K562 (cell line): ENCODE data around the gene CDKN2AIP. TPM values are rescaled to one million over a fixed set of nuclear protein-coding genes. Genes with fewer than 3 reads are reported as not detected.

Experiments
- ATAC-seq: fragments of 200-7000 bp; cut with Tn5 transposase; 3 replicates; pipeline ENCODE4 v1.9.1; 2020; ENCODE audit warnings: moderate library complexity
- BruUV-seq: library from RNA; stranded (reverse); fragments of 400-500 nt; replicated peaks from 2 replicates; lab custom pipeline; 2021; lab: Mats Ljungman, UMichigan
- CTCF ChIA-PET: fragments of 300-600 bp; formaldehyde crosslinking; extraction: SDS; loops from one replicate; lab custom pipeline; 2021; ENCODE audit warnings: low intra/inter-chr PET ratio; lab: Yijun Ruan, JAX
- POLR2A ChIA-PET: fragments of 300-600, 350-650 bp; sonication (Branson Sonifier 250); formaldehyde crosslinking; extraction: SDS; loops from one replicate; lab custom pipeline; 2021; ENCODE audit warnings: antibody characterized with exemption, inconsistent platforms; lab: Yijun Ruan, JAX
- DNase-seq, 4 experiments: peaks; one replicate each; pipeline versions ENCODE4 v3.0.0 to v3.0.0-alpha.2; 2011 to 2018; ENCODE audit warnings: low spot score in 3 of 4, mixed read lengths in 3 of 4; ENCODE audit errors: extremely low read depth in 1 of 4
- FAIRE-seq: peaks from 2 replicates; lab custom pipeline; 2011; peaks lifted over from hg19 to GRCh38; lab: Jason Lieb, UNC
- H2AFZ ChIP-seq: 2 replicates; pipeline ENCODE4 v1.6.0; 2011; ENCODE audit warnings: low read depth, low read length, control low read depth, inconsistent platforms
- H3K27ac ChIP-seq: fragments of 200-600 bp; 3 replicates; pipeline ENCODE4 v1.8.0; 2011; ENCODE audit warnings: low read depth, mild to moderate bottlenecking, control low read depth, inconsistent platforms, low read length, moderate library complexity, mixed read lengths; ENCODE audit errors: extremely low read depth
- H3K27me3 ChIP-seq, 2 experiments: fragments of 300-600 bp in 1 of 2; 2 replicates in 1 of 2; 3 replicates in 1 of 2; pipeline versions ENCODE4 v1.6.0 to v1.8.0; 2011; ENCODE audit warnings: inconsistent platforms in 2 of 2, low read length in 2 of 2, mild to moderate bottlenecking in 1 of 2, mixed read lengths in 1 of 2, moderate library complexity in 1 of 2; ENCODE audit not compliant: control insufficient read depth in 2 of 2, insufficient read depth in 2 of 2
- H3K36me3 ChIP-seq: fragments of 300-600 bp; 3 replicates; pipeline ENCODE4 v1.8.0; 2011; ENCODE audit warnings: mild to moderate bottlenecking, low read length, inconsistent platforms; ENCODE audit not compliant: control insufficient read depth, insufficient read depth
- H3K4me1 ChIP-seq, 2 experiments: fragments of 200-600 bp in 1 of 2; replicated peaks in 1 of 2; 2 replicates in 1 of 2; 3 replicates in 1 of 2; pipeline versions ENCODE4 v1.5.1 to v1.8.0; 2011; ENCODE audit warnings: inconsistent platforms in 2 of 2, low read length in 2 of 2, mild to moderate bottlenecking in 1 of 2, mixed read lengths in 1 of 2, moderate library complexity in 1 of 2; ENCODE audit not compliant: control insufficient read depth in 2 of 2, insufficient read depth in 2 of 2
- H3K4me2 ChIP-seq: 2 replicates; pipeline ENCODE4 v1.6.1; 2011; ENCODE audit warnings: low read length, control low read depth, inconsistent platforms, mixed read lengths; ENCODE audit not compliant: insufficient read depth
- H3K4me3 ChIP-seq: fragments of 200-600 bp; sonication (generic), shearing (Covaris generic); 2 replicates; pipeline ENCODE4 v1.5.1; 2016; ENCODE audit warnings: control low read depth, inconsistent platforms
- H3K79me2 ChIP-seq: fragments of 200-600 bp; 3 replicates; pipeline ENCODE4 v1.8.0; 2011; ENCODE audit warnings: low read length, inconsistent platforms; ENCODE audit not compliant: control insufficient read depth, insufficient read depth
- H3K9ac ChIP-seq, 2 experiments: 2 replicates each; pipeline versions ENCODE4 v1.6.0 to v1.6.1; 2011; ENCODE audit warnings: low read depth in 2 of 2, low read length in 2 of 2, control low read depth in 1 of 2, inconsistent platforms in 1 of 2, mild to moderate bottlenecking in 1 of 2, mixed read lengths in 1 of 2; ENCODE audit not compliant: insufficient read depth in 1 of 2
- H3K9me1 ChIP-seq: one replicate; pipeline ENCODE4 v1.6.0; 2011; ENCODE audit warnings: inconsistent platforms, mild to moderate bottlenecking, low read length, moderate library complexity; ENCODE audit not compliant: control insufficient read depth, insufficient read depth
- H3K9me3 ChIP-seq: replicated peaks from 2 replicates; pipeline ENCODE4 v1.5.1; 2011; ENCODE audit warnings: low read depth, low read length, inconsistent platforms; ENCODE audit not compliant: control insufficient read depth, insufficient read depth
- H4K20me1 ChIP-seq: replicated peaks from 2 replicates; pipeline ENCODE4 v1.6.1; 2011; ENCODE audit warnings: low read length, inconsistent platforms, mixed read lengths; ENCODE audit not compliant: control insufficient read depth, insufficient read depth
- AFF1 ChIP-seq, 2 experiments: fragments of 450-650 bp; IDR thresholded peaks; 2 replicates each; pipeline ENCODE4 v1.6.1; 2018; ENCODE audit warnings: mild to moderate bottlenecking in 2 of 2, low read depth in 1 of 2; ENCODE audit not compliant: partially characterized antibody in 2 of 2
- BHLHE40 ChIP-seq: IDR thresholded peaks from 2 replicates; pipeline ENCODE4 v1.6.1; 2011; ENCODE audit warnings: low read length, improper control_type of control experiment
- CC2D1A ChIP-seq: fragments of 450-650 bp; IDR thresholded peaks from 2 replicates; pipeline ENCODE4 v1.6.1; 2017; ENCODE audit warnings: mild to moderate bottlenecking
- MLX ChIP-seq, 2 experiments: fragments of 450-650 bp in 1 of 2; sonication (generic) in 1 of 2; formaldehyde crosslinking; conservative IDR thresholded peaks; 2 replicates each; pipeline versions ENCODE4 v1.4.0 to v1.8.1; 2020 to 2022; ENCODE audit warnings: mild to moderate bottlenecking in 1 of 2, missing genetic modification reagents in 1 of 2
- PHF8 ChIP-seq: fragments of 200-600 bp; sonication (generic); IDR thresholded peaks from 2 replicates; pipeline ENCODE4 v1.6.1; 2012; ENCODE audit warnings: mixed run types, mild to moderate bottlenecking, inconsistent platforms, low read length, moderate library complexity, borderline replicate concordance
- ZFP30 ChIP-seq: fragments of 250-450 bp; sonication (Bioruptor Pico); IDR thresholded peaks from 2 replicates; pipeline ENCODE4 v1.8.0; 2022; ENCODE audit warnings: moderate library complexity, mild to moderate bottlenecking, inconsistent platforms, borderline replicate concordance
- WGBS: fragments of 100-300 bp; shearing (Covaris generic); methylation state at CpG from one replicate; pipeline ENCODE4 v1.1.6; 2016; ENCODE audit warnings: low coverage, mixed read lengths; ENCODE audit not compliant: insufficient coverage; ENCODE audit errors: missing lambda C conversion rate; 5-methylcytosine and 5-hydroxymethylcytosine counted together
- in situ Hi-C: fragments of 300-500 bp; cut with MboI; formaldehyde crosslinking; loops from 4 replicates; pipeline ENCODE4 v1.15.0; 2018; ENCODE audit warnings: inconsistent platforms, mixed read lengths
- intact Hi-C: fragments of 100-400 bp; cut with micrococcal nuclease; formaldehyde crosslinking; loops from 2 replicates; pipeline ENCODE4 v1.14.2; 2022
- polyA plus RNA-seq, 8 experiments: library from polyadenylated mRNA; depleted of rRNA in 4 of 8; stranded (reverse) in 5 of 8; unstranded in 3 of 8; fragments of >200 nt; fragmentation: Nextera tagmentation in 2 of 8; fragmentation: Illumina TruSeq in 1 of 8; extraction: Ambion mirVana in 2 of 8; extraction: Trizol in 1 of 8; gene quantifications; 2 replicates each; pipeline versions ENCODE4 v1.2.1 to v1.2.3, GENCODE V29; 2011 to 2014; ENCODE audit warnings: inconsistent platforms in 1 of 8, missing spikeins in 1 of 8
- total RNA-seq, 7 experiments: library from RNA; depleted of rRNA in 6 of 7; stranded (reverse); fragments of >200 nt in 6 of 7; fragmentation: Illumina TruSeq in 2 of 7; extraction: Trizol in 2 of 7; gene quantifications; 2 replicates each; pipeline versions ENCODE4 v1.2.1 to v1.2.3, GENCODE V29; 2011 to 2021; ENCODE audit warnings: low replicate concordance in 1 of 7

The CDKN2AIP gene
- total and polyA plus RNA-seq, 9 of the 15 experiments (the other 6 are each of a cell fraction or from before 2014, with no cell fraction given) = 5.9 to 22.0 (median 19.7) TPM

GRCh38 chr4:183422962-183423631 is 21.3 kb upstream of the CDKN2AIP start:
- Histone ChIP-seq H2AFZ (no peak overlapping the region), H3K79me2 (no peaks in the 10 kb centered on the region), H4K20me1 (no peaks in the 10 kb centered on the region), H3K9ac (no peak overlapping the region), H3K27ac (no peak overlapping the region), H3K4me1 (no peaks in the 10 kb centered on the region; a peak in 2 of 5 replicates), H3K4me3 (no peak overlapping the region), H3K4me2 (no peak overlapping the region), H3K27me3 (no peaks in the 10 kb centered on the region), H3K9me3 (no peaks in the 10 kb centered on the region), H3K36me3 (no peaks in the 10 kb centered on the region), H3K9me1 (no peaks in the 10 kb centered on the region)
- DNase-seq = no peak
- no TSS peak for BruUV-seq
- in situ Hi-C loops = no loop called here
- WGBS = 46% methylated on average over 8 of the region's 9 CpGs
- POLR2A ChIA-PET = no interaction called here
- TF ChIP-seq BHLHE40 = no peak
- TF ChIP-seq PHF8 = no peak
- no peak for TF ChIP-seq AFF1 (IDR thresholded peaks at IDR 0.05; ENCODE audit: low read depth in 1 of 2, partially characterized antibody in 2 of 2)
- TF ChIP-seq MLX (CRISPR knock-in tag; conservative IDR thresholded peaks at IDR 0.05) = no peak
- TF ChIP-seq ZFP30 = no peak
- no peak for TF ChIP-seq CC2D1A
- CTCF ChIA-PET = no interaction called here
- no peak for FAIRE-seq
- ATAC-seq = no peak
- intact Hi-C loops = no loop called here
